ENCODE results near the gene UBXN11. TPM values are rescaled to one million over a fixed set of nuclear protein-coding genes. Genes with fewer than 3 reads are reported as not detected.
"Not testable (repeated sequence)": the region's sequence is repeated elsewhere in the genome, so short reads cannot be mapped to it uniquely, and the experiment has no call there.

The UBXN11 gene
- total RNA-seq, 1 donor from 2014 or later: 30.3 TPM

- DNase-seq (ENCODE audit: low spot score): no peak
Observed at GRCh38 chr1:26337206-26337535, 30.7 kb upstream of the UBXN11 start.

- DNase-seq (ENCODE audit: low spot score): peak; percentile 90
Observed at GRCh38 chr1:26336477-26337205, 30.2 kb upstream of the UBXN11 start.

GRCh38 chr1:26335774-26336476, 29.5 kb upstream of the UBXN11 start:
- no peak for DNase-seq (ENCODE audit: low spot score)

- DNase-seq (ENCODE audit: low spot score): not testable (repeated sequence)
Observed at GRCh38 chr1:26333312-26333711, 26.9 kb upstream of the UBXN11 start.

GRCh38 chr1:26330276-26330675, 23.8 kb upstream of the UBXN11 start:
- DNase-seq (ENCODE audit: low spot score): no peak

GRCh38 chr1:26329380-26329779, 22.9 kb upstream of the UBXN11 start:
- not testable (repeated sequence) for DNase-seq (ENCODE audit: low spot score)

GRCh38 chr1:26328597-26328996, 22.2 kb upstream of the UBXN11 start:
- DNase-seq (ENCODE audit: low spot score): no peak

GRCh38 chr1:26327956-26328362, 21.5 kb upstream of the UBXN11 start:
- peak; percentile 65 for DNase-seq (ENCODE audit: low spot score)

GRCh38 chr1:26324550-26324949, 18.1 kb upstream of the UBXN11 start:
- DNase-seq (ENCODE audit: low spot score): no peak

GRCh38 chr1:26323382-26323781, 16.9 kb upstream of the UBXN11 start:
- DNase-seq (ENCODE audit: low spot score): no peak

- no peak for DNase-seq (ENCODE audit: low spot score)
Observed at GRCh38 chr1:26322042-26322331, 15.6 kb upstream of the UBXN11 start.

- peak; percentile 92 for DNase-seq (ENCODE audit: low spot score)
Observed at GRCh38 chr1:26321315-26322041, 15.0 kb upstream of the UBXN11 start.

GRCh38 chr1:26320896-26321295, 14.5 kb upstream of the UBXN11 start:
- no peak for DNase-seq (ENCODE audit: low spot score)

GRCh38 chr1:26318338-26319064, 12.1 kb upstream of the UBXN11 start:
- no peak for DNase-seq (ENCODE audit: low spot score)

- no peak for DNase-seq (ENCODE audit: low spot score)
Observed at GRCh38 chr1:26317612-26318337, 11.3 kb upstream of the UBXN11 start, which contains the start of gene CD52. Gene CD52, plus strand, starts transcription at chr1:26317958. Its CDS starts 60 bp downstream, at chr1:26318018.

- no peak for DNase-seq (ENCODE audit: low spot score)
Observed at GRCh38 chr1:26317146-26317545, 10.7 kb upstream of the UBXN11 start.

- DNase-seq (ENCODE audit: low spot score): no peak
Observed at GRCh38 chr1:26315874-26316850, 9.7 kb upstream of the UBXN11 start.

GRCh38 chr1:26314501-26314900, 8.1 kb upstream of the UBXN11 start:
- DNase-seq (ENCODE audit: low spot score): no peak

GRCh38 chr1:26307966-26308899, 1.8 kb upstream of the UBXN11 start:
- DNase-seq (ENCODE audit: low spot score): not testable (repeated sequence)

All from ureter (tissue), 1 donor.